Measurements from ENCODE around the gene AMBP. TPM values are rescaled to one million over a fixed set of nuclear protein-coding genes. Genes with fewer than 3 reads are reported as not detected.
A peak's percentile ranks its signal among the peaks of the same experiment; 100 is the strongest.
"Not testable (repeated sequence)": the region's sequence is repeated elsewhere in the genome, so short reads cannot be mapped to it uniquely, and the experiment has no call there.

Gene AMBP
- polyA plus RNA-seq, 4 donors = 1.1 to 28.3 (median 1.6) TPM

DNA sequence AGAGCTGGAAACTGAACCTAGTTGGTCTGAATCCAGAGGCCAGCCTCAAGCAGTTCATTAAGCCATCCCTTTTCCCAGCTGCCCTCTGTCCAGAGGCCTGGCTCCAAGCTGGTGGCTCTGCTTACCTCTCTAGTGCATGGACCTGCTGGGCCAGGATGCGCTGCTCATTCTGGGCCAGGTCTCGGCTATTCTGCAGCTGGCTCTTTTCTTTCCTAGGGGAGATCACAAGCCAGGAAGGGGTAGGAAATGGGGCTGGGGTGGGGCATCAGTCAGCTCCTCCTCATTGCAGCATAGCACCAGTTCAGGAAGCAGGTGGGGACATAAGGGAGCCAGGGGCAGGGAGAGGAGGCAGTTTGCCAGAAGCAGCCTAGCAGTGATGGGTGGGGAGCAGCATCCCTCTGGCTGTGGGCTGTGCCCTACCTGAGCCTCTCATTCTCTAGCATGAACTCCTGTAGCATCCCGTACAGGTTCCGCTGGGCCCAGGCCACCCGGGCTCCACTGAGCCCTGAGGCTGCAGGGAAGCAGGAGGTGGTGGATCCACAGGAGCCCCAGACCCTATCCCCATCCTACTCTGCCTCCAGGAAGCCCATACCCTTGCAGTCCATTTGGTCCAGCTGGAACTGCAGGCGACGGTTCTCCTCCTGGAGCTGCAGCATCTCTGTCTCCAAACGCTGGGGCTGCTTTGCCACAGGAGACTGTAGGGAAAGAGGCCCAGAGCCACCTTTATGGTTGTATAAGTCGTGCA is 15.8 kb upstream of the AMBP start:
- no peak for DNase-seq (ENCODE audit: low read depth in 4 of 4, low spot score in 2 of 4)

DNA sequence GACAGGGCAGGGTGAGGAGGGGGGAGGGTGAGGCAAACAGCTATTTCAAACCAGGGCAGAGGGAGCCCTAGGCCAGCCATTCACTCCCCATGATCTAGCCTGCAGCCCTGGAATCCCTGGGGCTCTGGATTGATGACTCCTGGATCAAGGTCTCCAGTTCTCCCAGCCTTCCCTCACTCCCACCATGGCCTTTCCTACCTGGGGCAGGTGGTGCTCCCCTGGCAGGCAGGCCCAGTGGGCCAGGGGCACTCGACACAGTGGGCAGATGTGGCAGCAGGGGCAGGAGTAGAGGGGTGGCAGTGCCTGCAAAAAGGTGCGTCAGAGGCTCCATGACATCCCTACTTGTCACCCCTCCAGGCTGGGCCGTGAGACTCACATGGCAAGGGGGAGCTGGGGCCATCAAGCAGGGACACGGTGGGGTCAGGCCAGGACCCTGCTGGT is 15.0 kb upstream of the AMBP start:
- DNase-seq (ENCODE audit: low read depth in 4 of 4, low spot score in 2 of 4) = no peak

DNA sequence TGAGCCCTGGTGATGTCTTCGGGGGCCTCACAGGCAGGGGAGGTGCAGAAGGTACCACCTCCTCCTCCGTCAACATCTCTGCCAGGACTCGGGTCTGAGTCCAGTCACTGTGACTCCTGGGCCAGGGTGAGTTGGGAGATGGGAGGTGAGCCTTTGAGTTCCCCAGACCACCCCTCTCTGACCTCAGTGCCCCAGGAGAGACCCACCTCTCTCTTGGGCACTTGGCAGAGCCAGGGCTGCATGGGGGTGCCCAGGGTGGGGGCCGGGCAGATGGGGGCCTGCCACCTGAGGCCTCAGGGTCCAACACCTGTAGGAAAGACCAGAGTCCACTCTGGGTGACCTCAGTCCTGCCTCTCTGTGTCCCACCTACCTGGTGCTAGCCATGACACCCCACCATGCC is 14.2 kb upstream of the AMBP start:
- DNase-seq (ENCODE audit: low read depth in 4 of 4, low spot score in 2 of 4) = no peak

DNA sequence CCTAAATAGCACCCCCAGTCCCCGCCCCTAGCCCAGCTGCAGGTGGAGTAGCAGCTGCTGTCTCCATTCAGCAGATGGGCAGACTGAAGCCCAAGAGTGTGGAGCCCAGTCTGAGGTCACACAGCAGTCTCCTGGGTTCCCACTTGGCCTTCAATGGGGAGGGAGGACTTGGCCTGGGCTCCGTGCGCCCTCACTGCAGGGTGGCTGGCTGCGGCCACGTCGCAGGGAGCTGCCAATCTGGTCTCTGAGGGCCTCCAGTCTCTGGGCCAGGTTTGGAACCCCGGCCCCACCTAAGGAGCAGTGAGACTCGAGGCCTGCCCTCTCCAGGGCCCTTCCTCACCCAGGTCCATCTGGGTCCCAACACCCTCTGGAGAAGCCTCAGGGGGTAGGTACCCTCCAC is 13.6 kb upstream of the AMBP start:
- DNase-seq (ENCODE audit: low read depth in 4 of 4, low spot score in 2 of 4) = no peak

DNA sequence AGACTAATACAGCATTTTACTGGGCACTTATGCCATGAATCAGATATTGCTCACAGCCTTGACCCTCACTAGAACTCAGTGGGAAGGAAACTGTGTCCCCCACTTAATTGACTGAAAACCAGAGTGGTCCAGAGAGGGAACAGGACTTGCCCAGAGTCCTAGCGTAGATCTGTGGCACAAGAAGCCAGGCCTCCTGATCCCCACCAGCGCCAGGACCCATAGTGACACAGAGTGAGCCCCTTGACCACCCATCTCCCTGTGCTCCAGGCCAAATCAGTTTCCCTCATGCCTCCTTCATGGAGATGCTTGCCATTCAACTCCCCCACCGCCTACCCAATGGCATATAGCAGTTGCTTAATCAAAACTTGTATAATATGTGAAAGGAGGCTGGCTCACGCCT is 12.7 kb upstream of the AMBP start:
- DNase-seq (ENCODE audit: low read depth in 4 of 4, low spot score in 2 of 4) = no peak

DNA sequence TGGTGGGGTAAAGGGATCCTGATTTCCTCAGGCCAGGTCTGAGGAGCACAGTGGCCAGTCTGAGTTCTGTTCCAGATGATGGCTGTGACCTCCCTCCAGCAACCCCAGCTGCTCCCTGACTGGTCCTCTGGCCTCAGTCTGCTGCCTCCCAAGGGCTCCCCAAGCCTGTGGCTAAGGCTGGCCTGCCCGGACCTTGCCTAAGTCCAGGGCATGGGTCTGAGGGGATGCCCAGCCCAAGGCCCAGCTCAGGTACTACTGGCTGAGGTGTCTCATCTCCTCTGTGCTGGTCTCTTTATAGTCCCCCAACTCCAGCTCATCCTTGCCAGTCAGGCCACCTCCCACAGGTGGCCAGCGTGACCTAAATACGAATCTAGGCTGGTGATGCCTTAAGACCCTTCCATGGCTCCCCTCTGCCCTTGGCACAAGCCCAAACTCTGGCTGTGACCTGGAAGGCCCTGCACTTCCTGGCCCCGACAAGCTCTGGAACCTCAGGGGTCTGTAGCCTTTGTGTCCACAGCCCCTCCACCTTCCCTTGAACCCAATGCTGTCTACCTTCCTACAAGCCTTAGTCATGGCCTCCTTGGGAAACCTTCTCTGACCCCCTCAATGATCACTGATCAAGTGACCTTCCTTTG is 11.2 kb upstream of the AMBP start:
- no peak for DNase-seq (ENCODE audit: low read depth in 4 of 4, low spot score in 2 of 4)

DNA sequence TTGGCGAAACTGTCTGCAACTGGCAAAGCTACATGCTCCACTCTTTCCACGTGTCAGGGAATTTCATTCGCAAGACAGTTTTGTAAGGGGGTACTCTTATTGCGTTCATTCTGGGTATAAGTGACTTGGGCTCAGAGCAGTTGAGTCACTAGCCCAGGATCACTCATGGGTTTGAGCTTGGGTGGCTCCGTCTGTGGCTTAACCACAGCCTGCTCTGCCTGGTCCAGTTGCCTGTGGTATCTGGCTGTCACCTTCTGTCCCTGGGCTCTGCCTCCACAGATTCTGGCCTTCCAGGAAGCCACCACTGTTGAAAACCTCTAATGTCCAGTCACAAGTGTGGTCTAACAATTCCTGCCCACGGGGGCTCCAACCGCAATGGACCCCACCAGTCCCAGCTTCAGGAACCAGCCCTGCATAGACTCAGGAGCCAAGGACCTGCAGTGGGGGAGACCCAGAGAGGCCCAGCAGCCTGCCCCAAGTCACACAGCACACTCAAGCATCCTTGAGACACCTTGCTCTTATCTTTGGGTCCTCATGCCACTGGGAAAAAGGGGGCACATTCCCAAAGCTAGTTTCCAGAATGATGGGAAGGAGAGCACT is 10.6 kb upstream of the AMBP start:
- no peak for DNase-seq (ENCODE audit: low read depth in 4 of 4, low spot score in 2 of 4)

DNA sequence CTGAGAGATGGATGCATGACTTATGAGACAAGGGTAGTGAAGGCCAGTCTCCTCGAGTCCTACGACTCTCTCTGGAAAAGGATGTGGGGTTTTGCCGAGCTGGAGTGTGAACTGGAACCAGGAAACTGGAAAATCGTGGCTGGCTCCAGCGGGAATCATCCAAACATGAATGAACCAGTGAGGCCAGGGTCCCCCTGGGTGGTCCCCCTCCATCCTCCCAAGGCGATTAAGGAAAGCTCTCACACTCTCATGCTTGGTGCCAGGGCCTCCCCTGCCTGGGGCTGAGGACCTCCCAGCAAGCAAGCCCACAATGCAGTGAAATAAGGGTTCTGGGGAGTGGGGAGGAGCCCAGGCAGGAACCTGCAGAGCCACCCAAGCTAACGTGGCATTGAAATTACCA is 9.6 kb upstream of the AMBP start:
- DNase-seq (ENCODE audit: low read depth in 4 of 4, low spot score in 2 of 4) = no peak

DNA sequence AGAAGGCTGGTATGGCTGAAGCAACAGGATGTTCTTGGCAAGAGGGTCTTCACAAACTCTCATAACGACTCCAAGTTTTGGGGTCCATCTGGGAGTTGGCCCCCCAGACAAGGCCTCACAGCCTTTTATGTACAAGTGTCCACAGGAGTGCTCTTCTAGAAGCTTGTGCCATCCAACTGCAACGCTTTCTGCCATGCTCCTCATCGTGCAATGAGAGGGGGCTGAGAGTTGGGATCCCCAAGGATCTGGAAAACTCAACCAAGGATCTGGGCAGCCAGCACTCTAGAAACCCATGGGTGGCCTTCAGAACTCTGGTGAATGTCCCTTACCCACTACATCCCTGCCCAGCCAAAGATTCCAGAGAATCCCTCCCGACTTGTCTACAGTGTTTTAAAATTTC is 8.5 kb upstream of the AMBP start:
- DNase-seq (ENCODE audit: low read depth in 4 of 4, low spot score in 2 of 4) = no peak

DNA sequence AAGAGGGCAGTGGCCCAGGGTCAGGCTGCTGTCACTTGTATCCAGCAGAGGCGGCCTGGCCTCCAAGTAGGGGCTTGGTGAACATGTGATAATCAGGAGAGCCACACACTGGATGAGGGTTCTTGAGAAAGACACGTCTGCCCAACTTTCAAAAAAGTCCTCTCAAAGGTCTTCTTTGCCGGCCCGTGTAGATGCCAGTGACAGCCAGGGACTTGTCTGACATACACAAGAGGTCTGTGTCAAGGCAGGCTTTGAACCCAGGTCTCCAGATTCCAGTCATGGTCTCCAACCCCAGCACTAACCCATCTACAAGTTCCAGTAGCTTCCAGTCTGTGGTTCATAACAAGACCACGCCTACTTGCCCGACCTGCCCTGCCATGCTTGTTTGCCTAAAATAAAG is 7.9 kb upstream of the AMBP start:
- DNase-seq (ENCODE audit: low read depth in 4 of 4, low spot score in 2 of 4) = no peak

DNA sequence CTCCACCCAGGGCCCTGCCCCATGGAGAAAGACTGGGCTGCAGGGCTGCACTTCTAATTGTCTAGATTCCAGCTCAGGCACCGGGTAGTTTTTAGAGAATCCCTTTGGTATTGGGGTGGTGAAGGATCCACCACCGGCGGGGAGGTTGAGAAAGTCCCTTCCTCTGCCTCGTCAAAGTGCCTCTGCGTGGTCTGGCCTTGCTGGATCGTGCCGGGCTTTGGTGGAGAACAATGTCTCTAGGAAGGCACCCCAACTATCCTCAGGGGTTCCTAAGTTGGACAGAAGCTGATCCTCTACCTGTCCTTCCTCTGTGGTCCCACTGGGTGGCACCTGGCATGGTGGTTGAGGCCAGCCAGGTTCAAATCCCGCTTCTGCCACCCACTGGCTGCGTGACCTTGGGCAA is 7.3 kb upstream of the AMBP start:
- no peak for DNase-seq (ENCODE audit: low read depth in 4 of 4, low spot score in 2 of 4)

DNA sequence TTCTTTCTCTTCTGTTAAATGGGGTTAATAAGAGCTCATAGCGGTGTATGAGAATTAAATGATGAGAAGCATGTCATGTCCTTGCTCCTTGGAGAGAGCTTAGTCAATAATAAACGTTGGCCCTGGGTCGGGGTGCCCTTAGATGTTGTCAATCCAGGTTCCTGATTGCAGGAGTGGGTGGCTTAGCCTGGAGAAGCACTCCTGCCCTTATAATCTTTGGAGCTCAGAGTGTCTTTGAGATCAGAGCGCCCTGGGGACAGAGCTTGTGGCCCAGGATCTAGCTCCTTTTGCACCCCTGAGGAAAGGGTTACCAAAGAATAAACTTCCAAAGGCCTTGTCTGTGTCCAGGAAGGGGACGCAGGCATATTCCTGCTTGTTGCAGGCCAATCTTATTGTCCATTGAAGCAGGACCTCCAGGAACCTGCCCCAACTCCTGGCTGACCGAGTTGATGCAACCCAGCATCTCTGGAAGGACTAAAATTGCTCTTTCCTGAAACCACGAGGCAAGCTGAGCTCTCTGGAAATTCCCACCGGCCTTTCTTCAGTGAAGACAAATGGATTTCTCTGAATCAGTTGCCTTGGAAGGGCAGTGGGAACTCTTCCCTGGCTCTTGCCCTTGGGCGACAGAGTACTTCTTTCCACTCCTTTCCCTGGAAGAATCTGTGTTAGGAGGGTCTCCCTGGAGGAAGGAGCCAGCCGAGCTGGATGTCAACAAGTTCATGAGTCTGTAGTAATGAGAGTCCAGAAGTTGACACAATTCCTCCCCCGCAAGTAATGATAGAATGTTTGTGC is 6.4 kb upstream of the AMBP start:
- no peak for DNase-seq (ENCODE audit: low read depth in 4 of 4, low spot score in 2 of 4)

DNA sequence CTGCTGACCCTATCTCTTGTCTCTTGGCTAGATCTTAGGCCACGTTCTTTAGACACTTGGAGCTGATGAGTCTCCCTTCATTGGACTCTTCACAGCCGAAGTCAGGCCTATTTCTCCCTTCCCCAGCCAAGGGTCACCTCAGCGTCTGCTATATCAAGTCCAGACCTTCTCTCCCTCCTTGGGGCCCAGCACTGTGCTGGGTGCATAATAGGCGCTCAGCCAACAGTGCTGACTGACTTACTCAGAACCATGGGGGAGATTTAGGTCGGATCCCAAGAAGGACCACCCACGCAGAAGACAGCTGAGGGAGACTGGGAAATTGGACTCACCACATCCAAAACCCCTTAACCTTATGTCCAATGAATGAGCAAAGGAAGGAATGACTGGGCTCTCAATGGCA is 5.6 kb upstream of the AMBP start:
- no peak for DNase-seq (ENCODE audit: low read depth in 4 of 4, low spot score in 2 of 4)

DNA sequence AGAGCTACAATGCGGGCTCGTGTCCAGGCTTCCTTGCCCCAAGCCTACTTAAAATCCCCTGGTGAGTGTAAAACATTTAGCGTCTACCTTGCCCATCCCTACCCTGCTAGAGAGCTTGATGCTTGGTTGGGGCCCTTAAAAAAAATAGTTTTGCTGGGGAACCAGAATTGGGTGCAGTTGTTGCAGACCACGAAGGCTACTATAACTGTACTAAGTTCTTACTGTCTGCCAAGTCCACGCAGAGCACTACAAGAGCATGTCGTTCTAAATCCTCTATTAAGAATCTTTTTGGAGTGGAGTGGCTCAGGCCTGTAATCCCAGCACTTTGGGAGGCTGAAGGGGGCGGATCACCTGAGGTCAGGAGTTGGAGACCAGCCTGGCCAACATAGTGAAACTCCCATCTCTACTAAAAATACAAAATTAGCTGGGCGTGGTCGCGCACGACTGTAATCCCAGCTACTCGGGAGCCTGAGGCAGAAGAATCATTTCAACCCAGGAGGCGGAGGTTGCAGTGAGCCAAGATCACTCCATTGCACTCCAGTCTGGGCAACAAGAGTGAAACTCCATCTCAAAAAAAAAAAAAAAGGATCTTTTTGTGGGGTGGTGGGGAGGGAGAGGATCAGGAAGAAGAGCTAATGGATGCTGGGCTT is 4.8 kb upstream of the AMBP start:
- not testable (repeated sequence) for DNase-seq (ENCODE audit: low read depth in 4 of 4, low spot score in 2 of 4)

DNA sequence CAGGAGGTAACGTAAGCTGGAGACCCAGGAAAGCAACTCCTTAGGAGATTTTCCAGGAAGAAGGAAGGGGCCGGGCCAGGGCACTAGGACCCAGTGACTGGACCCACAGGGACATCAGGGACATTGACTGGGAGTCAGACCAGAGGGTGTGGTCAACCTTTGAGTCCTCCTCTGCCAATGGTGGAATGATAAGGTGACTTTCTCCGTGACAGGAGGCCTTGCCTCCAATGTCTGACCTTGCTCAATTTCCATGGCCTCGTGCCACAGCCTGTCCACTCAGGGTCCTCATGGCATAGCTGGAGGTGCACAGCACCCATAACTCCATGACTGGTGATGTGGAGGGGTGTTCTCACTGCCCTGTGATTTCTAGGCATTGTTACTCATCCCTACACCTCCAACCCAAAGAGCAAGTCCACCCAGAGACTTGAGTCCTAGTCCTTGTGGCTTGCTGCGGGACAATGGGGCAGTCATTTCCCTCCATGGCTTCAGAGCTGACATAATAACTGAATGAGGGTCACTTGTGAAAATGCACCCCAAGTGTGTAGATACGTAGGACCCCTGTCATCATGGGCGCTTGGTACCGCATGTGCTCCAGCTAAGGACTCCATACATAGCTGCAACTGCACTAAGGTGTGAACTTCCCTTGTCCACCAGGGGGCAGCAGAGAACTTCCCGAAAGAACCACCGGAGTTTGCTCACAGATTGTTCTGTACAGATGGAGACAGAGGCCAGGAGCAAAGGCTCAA is 4.1 kb upstream of the AMBP start:
- DNase-seq (ENCODE audit: low read depth in 4 of 4, low spot score in 2 of 4) = peak in 2 of 4 donors; percentile 79 to 92

DNA sequence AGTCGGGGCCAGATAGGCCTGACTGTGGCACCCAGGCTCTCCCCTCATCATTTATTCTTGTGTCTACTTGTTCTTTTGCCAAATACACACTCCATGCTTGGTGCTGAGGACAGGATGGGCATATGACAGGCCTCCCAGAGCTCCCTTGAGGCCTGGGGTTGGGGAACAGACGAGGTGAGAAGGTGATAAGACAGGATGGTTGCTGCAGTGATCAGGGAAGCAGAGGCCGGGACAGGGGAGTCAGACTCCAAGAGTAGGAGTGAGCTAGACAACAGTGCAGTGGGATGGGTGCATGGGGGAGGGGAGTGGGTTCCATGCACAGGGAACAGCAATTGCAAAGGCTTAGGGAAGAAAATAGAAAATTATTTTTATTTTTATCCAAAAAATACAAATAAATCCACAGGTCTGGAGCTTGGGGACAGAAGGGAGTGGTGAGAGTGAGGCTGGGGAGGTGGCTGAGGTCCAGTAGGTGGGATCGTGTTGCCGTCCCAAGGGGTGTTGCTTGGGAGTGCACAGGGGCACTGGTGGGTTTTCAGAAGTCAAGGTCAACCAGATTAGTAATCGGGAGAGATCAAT is 3.4 kb upstream of the AMBP start:
- DNase-seq (ENCODE audit: low read depth in 4 of 4, low spot score in 2 of 4) = no peak

DNA sequence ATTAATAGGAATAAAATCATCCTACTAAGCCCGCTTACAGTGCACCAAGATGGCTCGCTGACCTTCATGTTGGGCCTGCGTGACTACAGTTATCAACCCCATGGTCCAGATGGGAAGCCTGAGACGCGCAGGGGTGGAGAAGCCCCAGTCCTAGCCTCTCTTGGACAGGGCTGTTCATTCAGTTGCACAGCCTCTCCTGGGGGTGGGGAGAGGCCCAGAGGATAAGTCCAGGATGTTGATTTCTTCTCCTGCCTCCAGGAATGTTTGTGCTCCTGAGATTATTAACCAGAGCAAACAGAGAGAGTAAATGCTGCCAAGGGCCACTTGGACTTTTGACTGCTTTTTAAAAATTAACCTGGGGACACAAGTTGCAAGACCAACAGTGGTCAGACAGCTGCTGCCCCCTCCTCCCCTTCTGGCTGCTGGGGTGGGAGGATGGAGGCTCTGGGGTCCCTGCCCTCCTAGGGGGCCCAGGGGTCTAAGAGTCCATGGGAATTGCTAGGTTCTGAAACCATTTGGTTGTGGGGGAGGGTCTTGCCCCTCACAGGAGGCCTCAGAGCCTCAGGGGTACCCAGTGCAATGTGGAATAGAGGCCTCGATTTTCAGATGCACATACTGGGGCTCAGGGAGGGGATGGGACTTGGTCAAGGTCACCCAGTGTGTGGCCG is 2.8 kb upstream of the AMBP start:
- peak in 1 of 4 donors; percentile 58 for DNase-seq (ENCODE audit: low read depth in 4 of 4, low spot score in 2 of 4)

DNA sequence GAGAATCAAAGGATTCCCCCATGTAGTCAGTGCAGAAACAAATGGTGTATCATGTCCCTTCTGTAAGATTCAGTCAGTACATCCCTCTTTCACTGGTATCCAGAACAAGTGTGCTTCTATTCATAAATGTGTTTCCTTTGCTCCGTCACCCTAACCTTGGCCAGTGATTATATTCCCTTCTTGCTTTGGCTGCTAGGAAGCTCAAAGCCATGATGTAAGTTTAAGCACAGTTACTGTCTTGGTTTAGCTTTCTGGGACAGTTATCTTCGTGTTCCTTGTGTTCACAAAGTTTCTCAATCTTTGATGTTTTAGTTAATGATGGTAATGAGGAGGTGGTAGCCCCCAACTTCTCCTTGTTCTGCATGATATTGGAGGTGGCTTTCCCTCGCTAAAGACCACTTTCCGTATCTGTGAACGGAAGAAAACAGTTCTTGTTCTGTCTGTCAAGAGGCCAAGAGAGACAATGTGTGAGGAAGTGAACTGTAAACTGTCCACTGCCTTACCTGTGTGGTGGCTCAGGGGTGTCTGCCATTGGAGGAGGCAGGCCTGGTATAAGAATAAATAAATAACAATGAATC is 2.2 kb upstream of the AMBP start:
- no peak for DNase-seq (ENCODE audit: low read depth in 4 of 4, low spot score in 2 of 4)

DNA sequence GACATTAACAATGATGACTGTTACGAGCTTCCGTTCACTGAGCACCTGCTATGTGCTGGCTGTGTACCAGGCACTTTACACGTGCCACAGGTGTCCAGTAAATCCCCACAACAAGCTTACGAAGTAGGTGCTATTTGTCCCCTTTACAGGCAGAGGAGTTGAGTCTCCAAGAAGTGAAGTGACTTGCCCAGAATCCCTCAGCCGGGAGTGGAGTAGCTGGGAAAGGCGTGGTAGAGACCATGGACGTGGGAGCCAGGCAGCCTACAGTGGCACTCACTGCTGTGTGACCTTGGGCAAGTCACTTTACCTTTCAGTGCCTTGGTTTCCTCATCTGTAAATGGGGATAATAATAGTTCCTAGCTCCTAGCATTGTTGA is 669 bp upstream of the AMBP start:
- DNase-seq (ENCODE audit: low read depth in 4 of 4, low spot score in 2 of 4) = no peak

Measured in left renal cortex interstitium (tissue), 4 donors.